ENCODE measurements around the gene BET1.

The BET1 gene

DNA sequence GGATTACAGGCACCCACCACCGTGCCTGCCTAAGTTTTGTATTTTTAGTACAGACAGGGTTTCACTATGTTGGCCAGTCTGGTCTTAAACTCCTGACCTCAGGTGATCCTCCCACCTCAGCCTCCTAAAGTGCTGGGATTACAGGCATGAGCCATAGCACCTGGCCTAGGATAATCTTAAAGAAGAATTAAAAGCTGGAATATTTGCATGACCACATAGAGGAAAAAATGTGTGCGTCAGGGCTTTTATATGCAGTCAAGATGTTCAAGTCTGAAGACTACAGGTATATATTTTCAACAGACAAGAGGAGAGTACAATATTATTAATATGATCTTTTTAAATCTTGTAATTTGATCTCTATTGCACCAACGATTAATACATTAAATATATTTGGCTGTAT, 43.2 kb downstream of the BET1 start:
- Histone ChIP-seq H3K27me3 (ENCODE audit: control insufficient read depth, insufficient read depth, low read length) (no peaks in the 10 kb centered on the region), H3K9me3 (ENCODE audit: control insufficient read depth, insufficient read depth, low read length) (no peaks in the 10 kb centered on the region), H3K4me1 (ENCODE audit: control insufficient read depth, insufficient read depth, low read length) (no peaks in the 10 kb centered on the region), H3K36me3 (ENCODE audit: control insufficient read depth, insufficient read depth, low read length) (no peaks in the 10 kb centered on the region), H3K27ac (ENCODE audit: low read length) (no peak overlapping the region), H3K4me3 (ENCODE audit: low read length) (no peak overlapping the region)
- no peak for DNase-seq (ENCODE audit: low read depth, low spot score)
- no CpG with 5 or more reads among the region's 3 CpGs for WGBS (ENCODE audit: insufficient coverage, insufficient read length)

DNA sequence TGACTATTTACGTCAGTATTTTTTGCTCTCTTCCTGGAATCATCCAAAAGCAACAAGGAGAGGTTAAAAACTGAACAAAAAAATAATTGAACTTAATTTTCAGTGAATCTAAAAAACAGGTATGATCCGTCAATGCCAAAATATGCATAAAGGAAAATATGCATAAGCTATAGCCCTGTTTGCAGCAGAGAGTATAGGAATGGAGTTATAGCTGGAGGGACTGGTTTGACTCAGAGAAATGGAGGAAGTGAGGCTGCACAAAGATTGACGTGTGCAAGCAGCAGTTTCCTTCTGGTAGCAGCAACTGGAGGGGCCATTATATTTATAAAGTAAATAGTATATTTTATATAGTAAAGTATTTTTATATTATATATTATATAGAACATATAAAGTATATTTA, 45.5 kb downstream of the BET1 start:
- H3K4me3 ChIP-seq (ENCODE audit: low read length) = no peak overlapping the region
- no peaks in the 10 kb centered on the region for H3K36me3 ChIP-seq (ENCODE audit: control insufficient read depth, insufficient read depth, low read length)
- no CpG with 5 or more reads among the region's 3 CpGs for WGBS (ENCODE audit: insufficient coverage, insufficient read length)

GRCh38 chr7:93958216-93958615, 45.9 kb downstream of the BET1 start:
- no CpG with 5 or more reads among the region's 3 CpGs for WGBS (ENCODE audit: insufficient coverage, insufficient read length)
- Histone ChIP-seq H3K4me1 (ENCODE audit: control insufficient read depth, insufficient read depth, low read length) (no peaks in the 10 kb centered on the region), H3K27ac (ENCODE audit: low read length) (no peak overlapping the region), H3K36me3 (ENCODE audit: control insufficient read depth, insufficient read depth, low read length) (no peaks in the 10 kb centered on the region), H3K4me3 (ENCODE audit: low read length) (no peak overlapping the region), H3K27me3 (ENCODE audit: control insufficient read depth, insufficient read depth, low read length) (no peaks in the 10 kb centered on the region), H3K9me3 (ENCODE audit: control insufficient read depth, insufficient read depth, low read length) (no peaks in the 10 kb centered on the region)
- DNase-seq (ENCODE audit: low read depth, low spot score) = no peak

More for the DNA sequence above, 45.5 kb downstream of the BET1 start:
- Histone ChIP-seq H3K4me1 (ENCODE audit: control insufficient read depth, insufficient read depth, low read length) (no peaks in the 10 kb centered on the region), H3K27me3 (ENCODE audit: control insufficient read depth, insufficient read depth, low read length) (no peaks in the 10 kb centered on the region), H3K9me3 (ENCODE audit: control insufficient read depth, insufficient read depth, low read length) (no peaks in the 10 kb centered on the region), H3K27ac (ENCODE audit: low read length) (no peak overlapping the region)
- DNase-seq (ENCODE audit: low read depth, low spot score) = no peak

DNA sequence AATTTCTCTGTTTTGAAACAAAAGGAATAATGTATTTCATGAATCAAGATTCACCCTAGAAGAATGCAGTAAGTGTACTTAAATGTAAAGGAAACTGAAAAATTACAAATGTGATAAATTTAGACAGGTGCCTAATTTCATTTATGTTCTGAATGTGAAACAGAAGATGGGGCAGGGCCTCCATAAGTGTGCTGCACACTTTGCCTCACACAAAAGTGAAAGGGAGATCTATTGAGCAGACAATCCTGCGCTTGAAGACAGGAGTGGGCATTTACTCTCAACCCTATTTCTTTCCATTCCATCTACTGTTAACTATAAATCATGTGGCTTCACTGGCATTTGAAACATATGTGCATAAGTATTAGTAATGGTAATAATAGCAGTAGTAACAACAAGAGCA, 46.4 kb downstream of the BET1 start:
- no peak for DNase-seq (ENCODE audit: low read depth, low spot score)
- H3K4me1 ChIP-seq (ENCODE audit: control insufficient read depth, insufficient read depth, low read length) = no peaks in the 10 kb centered on the region
- H3K9me3 ChIP-seq (ENCODE audit: control insufficient read depth, insufficient read depth, low read length) = no peaks in the 10 kb centered on the region
- H3K27me3 ChIP-seq (ENCODE audit: control insufficient read depth, insufficient read depth, low read length) = no peaks in the 10 kb centered on the region
- no peaks in the 10 kb centered on the region for H3K36me3 ChIP-seq (ENCODE audit: control insufficient read depth, insufficient read depth, low read length)
- no peak overlapping the region for H3K27ac ChIP-seq (ENCODE audit: low read length)
- H3K4me3 ChIP-seq (ENCODE audit: low read length) = no peak overlapping the region
- no CpG with 5 or more reads among the region's 1 CpG for WGBS (ENCODE audit: insufficient coverage, insufficient read length)

- Histone ChIP-seq H3K4me3 (ENCODE audit: low read length) (no peak overlapping the region), H3K27me3 (ENCODE audit: control insufficient read depth, insufficient read depth, low read length) (no peaks in the 10 kb centered on the region), H3K27ac (ENCODE audit: low read length) (no peak overlapping the region), H3K4me1 (ENCODE audit: control insufficient read depth, insufficient read depth, low read length) (no peaks in the 10 kb centered on the region), H3K36me3 (ENCODE audit: control insufficient read depth, insufficient read depth, low read length) (no peaks in the 10 kb centered on the region), H3K9me3 (ENCODE audit: control insufficient read depth, insufficient read depth, low read length) (no peaks in the 10 kb centered on the region)
- no peak for DNase-seq (ENCODE audit: low read depth, low spot score)
- no CpG with 5 or more reads among the region's 2 CpGs for WGBS (ENCODE audit: insufficient coverage, insufficient read length)
Observed at GRCh38 chr7:93955304-93955703, 48.9 kb downstream of the BET1 start.

GRCh38 chr7:93949423-93949822, 54.7 kb downstream of the BET1 start:
- no peak overlapping the region for H3K27ac ChIP-seq (ENCODE audit: low read length)
- DNase-seq (ENCODE audit: low read depth, low spot score) = no peak
- H3K9me3 ChIP-seq (ENCODE audit: control insufficient read depth, insufficient read depth, low read length) = no peaks in the 10 kb centered on the region
- H3K4me3 ChIP-seq (ENCODE audit: low read length) = no peak overlapping the region
- no peaks in the 10 kb centered on the region for H3K36me3 ChIP-seq (ENCODE audit: control insufficient read depth, insufficient read depth, low read length)
- no peaks in the 10 kb centered on the region for H3K27me3 ChIP-seq (ENCODE audit: control insufficient read depth, insufficient read depth, low read length)
- no CpG with 5 or more reads among the region's 1 CpG for WGBS (ENCODE audit: insufficient coverage, insufficient read length)
- H3K4me1 ChIP-seq (ENCODE audit: control insufficient read depth, insufficient read depth, low read length) = no peaks in the 10 kb centered on the region

- 75% methylated on average over 1 of the region's 2 CpGs for WGBS (ENCODE audit: insufficient coverage, insufficient read length)
- H3K4me3 ChIP-seq (ENCODE audit: low read length) = no peak overlapping the region
- no peak overlapping the region for H3K27ac ChIP-seq (ENCODE audit: low read length)
- no peaks in the 10 kb centered on the region for H3K36me3 ChIP-seq (ENCODE audit: control insufficient read depth, insufficient read depth, low read length)
- no peaks in the 10 kb centered on the region for H3K27me3 ChIP-seq (ENCODE audit: control insufficient read depth, insufficient read depth, low read length)
- DNase-seq (ENCODE audit: low read depth, low spot score) = no peak
- no peaks in the 10 kb centered on the region for H3K4me1 ChIP-seq (ENCODE audit: control insufficient read depth, insufficient read depth, low read length)
- H3K9me3 ChIP-seq (ENCODE audit: control insufficient read depth, insufficient read depth, low read length) = no peaks in the 10 kb centered on the region
Observed at GRCh38 chr7:93948873-93949272, 55.3 kb downstream of the BET1 start.

DNA sequence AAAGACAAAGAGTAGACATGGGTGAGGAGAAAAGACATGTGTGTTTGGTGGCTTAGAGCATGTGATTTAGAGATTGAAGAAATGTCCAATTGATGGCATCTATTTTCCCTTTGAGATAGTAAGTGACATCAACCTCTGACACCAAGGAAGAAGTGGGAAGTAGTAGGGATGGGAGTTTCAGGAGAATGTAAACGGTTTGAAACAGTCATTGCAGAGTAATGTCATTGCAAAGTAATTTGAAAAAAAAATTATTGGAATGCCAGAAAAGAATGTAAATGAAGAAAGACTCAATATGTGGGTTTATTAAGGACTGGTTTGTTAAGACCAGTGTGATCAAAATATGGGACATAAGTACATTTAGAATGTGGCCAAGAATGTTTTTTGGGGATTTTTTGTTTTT, 56.0 kb downstream of the BET1 start:
- DNase-seq (ENCODE audit: low read depth, low spot score) = no peak
- no peaks in the 10 kb centered on the region for H3K27me3 ChIP-seq (ENCODE audit: control insufficient read depth, insufficient read depth, low read length)
- no peak overlapping the region for H3K27ac ChIP-seq (ENCODE audit: low read length)
- no peaks in the 10 kb centered on the region for H3K9me3 ChIP-seq (ENCODE audit: control insufficient read depth, insufficient read depth, low read length)
- WGBS (ENCODE audit: insufficient coverage, insufficient read length) = no CpG with 5 or more reads among the region's 1 CpG
- H3K4me3 ChIP-seq (ENCODE audit: low read length) = no peak overlapping the region
- H3K4me1 ChIP-seq (ENCODE audit: control insufficient read depth, insufficient read depth, low read length) = no peaks in the 10 kb centered on the region
- H3K36me3 ChIP-seq (ENCODE audit: control insufficient read depth, insufficient read depth, low read length) = no peaks in the 10 kb centered on the region

DNA sequence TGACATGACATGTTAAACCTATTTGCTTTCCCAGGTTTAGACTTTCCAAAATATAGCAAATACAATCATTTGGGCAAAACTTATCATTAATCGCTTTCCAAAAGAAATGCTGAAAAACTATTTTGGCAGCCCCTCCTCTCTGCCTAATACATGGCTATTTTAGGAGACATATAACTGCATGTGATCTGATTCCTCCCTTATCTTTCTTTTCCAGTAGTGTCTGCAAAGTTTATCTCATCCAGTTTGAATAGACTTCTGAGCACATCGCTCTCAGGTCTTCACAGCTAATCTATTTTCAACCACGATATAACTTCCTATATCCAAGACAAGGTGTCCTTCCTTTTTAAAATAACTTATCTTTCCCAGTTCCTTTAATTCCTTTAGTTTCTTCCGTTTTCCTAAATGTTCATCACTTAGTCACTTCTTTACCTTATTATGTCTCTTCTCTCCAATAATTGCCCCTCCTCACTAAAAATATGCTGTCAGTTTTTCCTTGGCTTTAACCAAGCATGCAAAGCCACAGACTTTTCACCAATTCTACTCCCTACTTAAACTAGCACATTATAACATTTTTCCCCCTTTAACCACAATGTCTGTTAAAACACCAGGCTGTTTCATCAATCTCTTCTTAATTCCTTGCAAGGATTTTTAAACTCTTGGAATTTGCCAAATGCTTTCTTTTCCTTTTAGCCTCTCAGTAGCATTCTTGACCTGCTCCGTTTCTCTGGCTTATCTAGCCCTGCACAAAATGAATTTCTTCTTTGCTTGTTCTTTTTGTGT, 58.2 kb downstream of the BET1 start:
- H3K27ac ChIP-seq (ENCODE audit: low read length) = no peak overlapping the region
- DNase-seq (ENCODE audit: low read depth, low spot score) = no peak
- H3K9me3 ChIP-seq (ENCODE audit: control insufficient read depth, insufficient read depth, low read length) = no peaks in the 10 kb centered on the region
- WGBS (ENCODE audit: insufficient coverage, insufficient read length) = 100% methylated on average over 2 of the region's 5 CpGs
- H3K4me1 ChIP-seq (ENCODE audit: control insufficient read depth, insufficient read depth, low read length) = no peaks in the 10 kb centered on the region
- H3K27me3 ChIP-seq (ENCODE audit: control insufficient read depth, insufficient read depth, low read length) = no peaks in the 10 kb centered on the region
- no peaks in the 10 kb centered on the region for H3K36me3 ChIP-seq (ENCODE audit: control insufficient read depth, insufficient read depth, low read length)
- H3K4me3 ChIP-seq (ENCODE audit: low read length) = no peak overlapping the region

- WGBS (ENCODE audit: insufficient coverage, insufficient read length) = no CpG with 5 or more reads among the region's 3 CpGs
- DNase-seq (ENCODE audit: low read depth, low spot score) = no peak
- H3K36me3 ChIP-seq (ENCODE audit: control insufficient read depth, insufficient read depth, low read length) = no peaks in the 10 kb centered on the region
Observed at GRCh38 chr7:93945083-93945482, 59.1 kb downstream of the BET1 start.

GRCh38 chr7:93944673-93945072, 59.5 kb downstream of the BET1 start:
- no peaks in the 10 kb centered on the region for H3K9me3 ChIP-seq (ENCODE audit: control insufficient read depth, insufficient read depth, low read length)
- H3K27me3 ChIP-seq (ENCODE audit: control insufficient read depth, insufficient read depth, low read length) = no peaks in the 10 kb centered on the region
- H3K4me3 ChIP-seq (ENCODE audit: low read length) = no peak overlapping the region
- H3K36me3 ChIP-seq (ENCODE audit: control insufficient read depth, insufficient read depth, low read length) = no peaks in the 10 kb centered on the region
- no peaks in the 10 kb centered on the region for H3K4me1 ChIP-seq (ENCODE audit: control insufficient read depth, insufficient read depth, low read length)
- no peak for DNase-seq (ENCODE audit: low read depth, low spot score)
- H3K27ac ChIP-seq (ENCODE audit: low read length) = no peak overlapping the region
- WGBS (ENCODE audit: insufficient coverage, insufficient read length) = no CpG with 5 or more reads among the region's 1 CpG

More at GRCh38 chr7:93945083-93945482, 59.1 kb downstream of the BET1 start:
- no peak overlapping the region for H3K4me3 ChIP-seq (ENCODE audit: low read length)
- no peaks in the 10 kb centered on the region for H3K9me3 ChIP-seq (ENCODE audit: control insufficient read depth, insufficient read depth, low read length)
- H3K4me1 ChIP-seq (ENCODE audit: control insufficient read depth, insufficient read depth, low read length) = no peaks in the 10 kb centered on the region
- H3K27ac ChIP-seq (ENCODE audit: low read length) = no peak overlapping the region
- H3K27me3 ChIP-seq (ENCODE audit: control insufficient read depth, insufficient read depth, low read length) = no peaks in the 10 kb centered on the region

Data from iPS DF 6.9 (cell line).